K562 (cell line): ENCODE results near the gene SFMBT2.

Source experiments
- CBX3 ChIP-seq, 2 experiments: IDR thresholded peaks; 1 replicate in 1 of 2; 2 replicates in 1 of 2; pipeline ENCODE4 v1.6.1; 2012; ENCODE audit warnings: inconsistent platforms in 2 of 2, low read length in 2 of 2, borderline replicate concordance in 1 of 2, control low read depth in 1 of 2
- FOXA1 ChIP-seq: fragments of 450-650 bp; IDR thresholded peaks from 2 replicates; pipeline ENCODE4 v1.6.1; 2016; ENCODE audit warnings: mild to moderate bottlenecking, borderline replicate concordance
- KLF13 ChIP-seq: fragments of 450-650 bp; IDR thresholded peaks from 2 replicates; pipeline ENCODE4 v1.6.1; 2016; ENCODE audit warnings: missing genetic modification characterization, low read depth, mild to moderate bottlenecking, missing compliant biosample characterization, moderate library complexity, borderline replicate concordance
- PHF21A ChIP-seq: fragments of 450-650 bp; IDR thresholded peaks from 2 replicates; pipeline ENCODE4 v1.6.1; 2017; ENCODE audit warnings: low read depth, borderline replicate concordance
- RUNX1 ChIP-seq: sonication (generic); IDR thresholded peaks from 2 replicates; pipeline ENCODE4 v1.6.1; 2016; ENCODE audit warnings: antibody characterized with exemption, low read depth
- U2AF2 ChIP-seq: fragments of 200-400 bp; formaldehyde crosslinking; optimal IDR thresholded peaks from 2 replicates; pipeline ENCODE3; 2017; ENCODE audit warnings: low read depth, mild to moderate bottlenecking, low read length
- ZBTB17 ChIP-seq: fragments of 450-650 bp; formaldehyde crosslinking; IDR thresholded peaks from 2 replicates; pipeline ENCODE4 v1.4.0; 2020; ENCODE audit warnings: mild to moderate bottlenecking
- ZNF232 ChIP-seq: sonication (generic); formaldehyde crosslinking; IDR thresholded peaks from 2 replicates; pipeline ENCODE4 v1.8.0; 2022; ENCODE audit warnings: mild to moderate bottlenecking, missing genetic modification reagents
- TF ChIP-seq, protein P1 (sequence below): sonication (generic); formaldehyde crosslinking; IDR thresholded peaks from 2 replicates; pipeline ENCODE4 v1.8.1; 2023; ENCODE audit warnings: mild to moderate bottlenecking, missing genetic modification reagents
- TF ChIP-seq, protein P2 (sequence below), 3 experiments: IDR thresholded peaks in 2 of 3; conservative IDR thresholded peaks in 1 of 3; 2 replicates each; pipeline ENCODE4 v1.5.1; 2011 to 2012; ENCODE audit warnings: low read length in 3 of 3, mild to moderate bottlenecking in 3 of 3, control low read depth in 2 of 3, improper control_type of control experiment in 1 of 3, inconsistent platforms in 1 of 3, low read depth in 1 of 3, mixed read lengths in 1 of 3, moderate library complexity in 1 of 3; ENCODE audit not compliant: insufficient read depth in 2 of 3
- TF ChIP-seq, protein P3 (sequence below): sonication (generic); formaldehyde crosslinking; IDR thresholded peaks from 2 replicates; pipeline ENCODE4 v1.8.0; 2022; ENCODE audit warnings: missing genetic modification reagents, mild to moderate bottlenecking, borderline replicate concordance
- TF ChIP-seq, protein P4 (sequence below): fragments of 200-800 bp; sonication (Bioruptor generic); IDR thresholded peaks from 2 replicates; pipeline ENCODE4 v1.6.1; 2016; ENCODE audit warnings: missing genetic modification characterization, missing compliant biosample characterization
- TF ChIP-seq, protein P5 (sequence below): sonication (generic); formaldehyde crosslinking; IDR thresholded peaks from 2 replicates; pipeline ENCODE4 v1.8.1; 2023; ENCODE audit warnings: mild to moderate bottlenecking, missing genetic modification reagents
- TF ChIP-seq, protein P6 (sequence below): sonication (generic); formaldehyde crosslinking; IDR thresholded peaks from 2 replicates; pipeline ENCODE4 v1.8.0; 2022; ENCODE audit warnings: mild to moderate bottlenecking, missing genetic modification reagents

DNA sequence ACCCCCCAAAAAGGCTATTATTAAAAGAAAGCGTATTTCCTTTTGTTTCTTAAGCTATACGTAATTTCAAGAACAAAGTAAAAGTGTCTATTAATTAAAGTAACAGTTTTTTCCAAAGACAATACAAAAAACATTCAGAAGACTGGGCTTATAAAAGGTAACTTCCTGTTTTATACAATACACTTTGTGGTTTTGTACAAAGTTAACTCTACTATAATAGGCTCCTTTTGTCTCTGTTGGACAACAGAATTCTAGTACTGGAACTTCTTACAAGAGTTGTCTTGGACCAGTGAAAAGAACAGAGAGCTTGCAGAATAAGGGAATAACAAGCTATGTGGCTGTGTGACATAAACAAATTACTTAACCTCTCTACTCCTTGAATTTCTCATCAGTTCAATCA, 21.5 kb downstream of the SFMBT2 start:
- no peak for TF ChIP-seq PHF21A
- no peak for TF ChIP-seq FOXA1
- no peak for TF ChIP-seq U2AF2
- TF ChIP-seq CBX3 (IDR thresholded peaks at IDR 0.05; ENCODE audit: borderline replicate concordance in 1 of 2, low read length in 2 of 2): no peak
- TF ChIP-seq, protein P1, sequence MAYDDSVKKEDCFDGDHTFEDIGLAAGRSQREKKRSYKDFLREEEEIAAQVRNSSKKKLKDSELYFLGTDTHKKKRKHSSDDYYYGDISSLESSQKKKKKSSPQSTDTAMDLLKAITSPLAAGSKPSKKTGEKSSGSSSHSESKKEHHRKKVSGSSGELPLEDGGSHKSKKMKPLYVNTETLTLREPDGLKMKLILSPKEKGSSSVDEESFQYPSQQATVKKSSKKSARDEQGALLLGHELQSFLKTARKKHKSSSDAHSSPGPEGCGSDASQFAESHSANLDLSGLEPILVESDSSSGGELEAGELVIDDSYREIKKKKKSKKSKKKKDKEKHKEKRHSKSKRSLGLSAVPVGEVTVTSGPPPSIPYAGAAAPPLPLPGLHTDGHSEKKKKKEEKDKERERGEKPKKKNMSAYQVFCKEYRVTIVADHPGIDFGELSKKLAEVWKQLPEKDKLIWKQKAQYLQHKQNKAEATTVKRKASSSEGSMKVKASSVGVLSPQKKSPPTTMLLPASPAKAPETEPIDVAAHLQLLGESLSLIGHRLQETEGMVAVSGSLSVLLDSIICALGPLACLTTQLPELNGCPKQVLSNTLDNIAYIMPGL (CRISPR knock-in tag): no peak
- no peak for TF ChIP-seq ZNF232
- no peak for TF ChIP-seq RUNX1
- TF ChIP-seq, protein P2, sequence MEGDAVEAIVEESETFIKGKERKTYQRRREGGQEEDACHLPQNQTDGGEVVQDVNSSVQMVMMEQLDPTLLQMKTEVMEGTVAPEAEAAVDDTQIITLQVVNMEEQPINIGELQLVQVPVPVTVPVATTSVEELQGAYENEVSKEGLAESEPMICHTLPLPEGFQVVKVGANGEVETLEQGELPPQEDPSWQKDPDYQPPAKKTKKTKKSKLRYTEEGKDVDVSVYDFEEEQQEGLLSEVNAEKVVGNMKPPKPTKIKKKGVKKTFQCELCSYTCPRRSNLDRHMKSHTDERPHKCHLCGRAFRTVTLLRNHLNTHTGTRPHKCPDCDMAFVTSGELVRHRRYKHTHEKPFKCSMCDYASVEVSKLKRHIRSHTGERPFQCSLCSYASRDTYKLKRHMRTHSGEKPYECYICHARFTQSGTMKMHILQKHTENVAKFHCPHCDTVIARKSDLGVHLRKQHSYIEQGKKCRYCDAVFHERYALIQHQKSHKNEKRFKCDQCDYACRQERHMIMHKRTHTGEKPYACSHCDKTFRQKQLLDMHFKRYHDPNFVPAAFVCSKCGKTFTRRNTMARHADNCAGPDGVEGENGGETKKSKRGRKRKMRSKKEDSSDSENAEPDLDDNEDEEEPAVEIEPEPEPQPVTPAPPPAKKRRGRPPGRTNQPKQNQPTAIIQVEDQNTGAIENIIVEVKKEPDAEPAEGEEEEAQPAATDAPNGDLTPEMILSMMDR (IDR thresholded peaks at IDR 0.05 in 2 of 3, conservative IDR thresholded peaks at IDR 0.05 in 1 of 3; ENCODE audit: insufficient read depth in 2 of 3, low read depth in 1 of 3, low read length in 3 of 3): no peak
- TF ChIP-seq, protein P3, sequence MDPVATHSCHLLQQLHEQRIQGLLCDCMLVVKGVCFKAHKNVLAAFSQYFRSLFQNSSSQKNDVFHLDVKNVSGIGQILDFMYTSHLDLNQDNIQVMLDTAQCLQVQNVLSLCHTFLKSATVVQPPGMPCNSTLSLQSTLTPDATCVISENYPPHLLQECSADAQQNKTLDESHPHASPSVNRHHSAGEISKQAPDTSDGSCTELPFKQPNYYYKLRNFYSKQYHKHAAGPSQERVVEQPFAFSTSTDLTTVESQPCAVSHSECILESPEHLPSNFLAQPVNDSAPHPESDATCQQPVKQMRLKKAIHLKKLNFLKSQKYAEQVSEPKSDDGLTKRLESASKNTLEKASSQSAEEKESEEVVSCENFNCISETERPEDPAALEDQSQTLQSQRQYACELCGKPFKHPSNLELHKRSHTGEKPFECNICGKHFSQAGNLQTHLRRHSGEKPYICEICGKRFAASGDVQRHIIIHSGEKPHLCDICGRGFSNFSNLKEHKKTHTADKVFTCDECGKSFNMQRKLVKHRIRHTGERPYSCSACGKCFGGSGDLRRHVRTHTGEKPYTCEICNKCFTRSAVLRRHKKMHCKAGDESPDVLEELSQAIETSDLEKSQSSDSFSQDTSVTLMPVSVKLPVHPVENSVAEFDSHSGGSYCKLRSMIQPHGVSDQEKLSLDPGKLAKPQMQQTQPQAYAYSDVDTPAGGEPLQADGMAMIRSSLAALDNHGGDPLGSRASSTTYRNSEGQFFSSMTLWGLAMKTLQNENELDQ (CRISPR knock-in tag): no peak
- no peak for TF ChIP-seq ZBTB17 (CRISPR knock-in tag)
- TF ChIP-seq, protein P4, sequence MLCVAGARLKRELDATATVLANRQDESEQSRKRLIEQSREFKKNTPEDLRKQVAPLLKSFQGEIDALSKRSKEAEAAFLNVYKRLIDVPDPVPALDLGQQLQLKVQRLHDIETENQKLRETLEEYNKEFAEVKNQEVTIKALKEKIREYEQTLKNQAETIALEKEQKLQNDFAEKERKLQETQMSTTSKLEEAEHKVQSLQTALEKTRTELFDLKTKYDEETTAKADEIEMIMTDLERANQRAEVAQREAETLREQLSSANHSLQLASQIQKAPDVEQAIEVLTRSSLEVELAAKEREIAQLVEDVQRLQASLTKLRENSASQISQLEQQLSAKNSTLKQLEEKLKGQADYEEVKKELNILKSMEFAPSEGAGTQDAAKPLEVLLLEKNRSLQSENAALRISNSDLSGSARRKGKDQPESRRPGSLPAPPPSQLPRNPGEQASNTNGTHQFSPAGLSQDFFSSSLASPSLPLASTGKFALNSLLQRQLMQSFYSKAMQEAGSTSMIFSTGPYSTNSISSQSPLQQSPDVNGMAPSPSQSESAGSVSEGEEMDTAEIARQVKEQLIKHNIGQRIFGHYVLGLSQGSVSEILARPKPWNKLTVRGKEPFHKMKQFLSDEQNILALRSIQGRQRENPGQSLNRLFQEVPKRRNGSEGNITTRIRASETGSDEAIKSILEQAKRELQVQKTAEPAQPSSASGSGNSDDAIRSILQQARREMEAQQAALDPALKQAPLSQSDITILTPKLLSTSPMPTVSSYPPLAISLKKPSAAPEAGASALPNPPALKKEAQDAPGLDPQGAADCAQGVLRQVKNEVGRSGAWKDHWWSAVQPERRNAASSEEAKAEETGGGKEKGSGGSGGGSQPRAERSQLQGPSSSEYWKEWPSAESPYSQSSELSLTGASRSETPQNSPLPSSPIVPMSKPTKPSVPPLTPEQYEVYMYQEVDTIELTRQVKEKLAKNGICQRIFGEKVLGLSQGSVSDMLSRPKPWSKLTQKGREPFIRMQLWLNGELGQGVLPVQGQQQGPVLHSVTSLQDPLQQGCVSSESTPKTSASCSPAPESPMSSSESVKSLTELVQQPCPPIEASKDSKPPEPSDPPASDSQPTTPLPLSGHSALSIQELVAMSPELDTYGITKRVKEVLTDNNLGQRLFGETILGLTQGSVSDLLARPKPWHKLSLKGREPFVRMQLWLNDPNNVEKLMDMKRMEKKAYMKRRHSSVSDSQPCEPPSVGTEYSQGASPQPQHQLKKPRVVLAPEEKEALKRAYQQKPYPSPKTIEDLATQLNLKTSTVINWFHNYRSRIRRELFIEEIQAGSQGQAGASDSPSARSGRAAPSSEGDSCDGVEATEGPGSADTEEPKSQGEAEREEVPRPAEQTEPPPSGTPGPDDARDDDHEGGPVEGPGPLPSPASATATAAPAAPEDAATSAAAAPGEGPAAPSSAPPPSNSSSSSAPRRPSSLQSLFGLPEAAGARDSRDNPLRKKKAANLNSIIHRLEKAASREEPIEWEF: no peak
- TF ChIP-seq, protein P5, sequence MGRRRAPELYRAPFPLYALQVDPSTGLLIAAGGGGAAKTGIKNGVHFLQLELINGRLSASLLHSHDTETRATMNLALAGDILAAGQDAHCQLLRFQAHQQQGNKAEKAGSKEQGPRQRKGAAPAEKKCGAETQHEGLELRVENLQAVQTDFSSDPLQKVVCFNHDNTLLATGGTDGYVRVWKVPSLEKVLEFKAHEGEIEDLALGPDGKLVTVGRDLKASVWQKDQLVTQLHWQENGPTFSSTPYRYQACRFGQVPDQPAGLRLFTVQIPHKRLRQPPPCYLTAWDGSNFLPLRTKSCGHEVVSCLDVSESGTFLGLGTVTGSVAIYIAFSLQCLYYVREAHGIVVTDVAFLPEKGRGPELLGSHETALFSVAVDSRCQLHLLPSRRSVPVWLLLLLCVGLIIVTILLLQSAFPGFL (CRISPR knock-in tag): no peak
- TF ChIP-seq, protein P6, sequence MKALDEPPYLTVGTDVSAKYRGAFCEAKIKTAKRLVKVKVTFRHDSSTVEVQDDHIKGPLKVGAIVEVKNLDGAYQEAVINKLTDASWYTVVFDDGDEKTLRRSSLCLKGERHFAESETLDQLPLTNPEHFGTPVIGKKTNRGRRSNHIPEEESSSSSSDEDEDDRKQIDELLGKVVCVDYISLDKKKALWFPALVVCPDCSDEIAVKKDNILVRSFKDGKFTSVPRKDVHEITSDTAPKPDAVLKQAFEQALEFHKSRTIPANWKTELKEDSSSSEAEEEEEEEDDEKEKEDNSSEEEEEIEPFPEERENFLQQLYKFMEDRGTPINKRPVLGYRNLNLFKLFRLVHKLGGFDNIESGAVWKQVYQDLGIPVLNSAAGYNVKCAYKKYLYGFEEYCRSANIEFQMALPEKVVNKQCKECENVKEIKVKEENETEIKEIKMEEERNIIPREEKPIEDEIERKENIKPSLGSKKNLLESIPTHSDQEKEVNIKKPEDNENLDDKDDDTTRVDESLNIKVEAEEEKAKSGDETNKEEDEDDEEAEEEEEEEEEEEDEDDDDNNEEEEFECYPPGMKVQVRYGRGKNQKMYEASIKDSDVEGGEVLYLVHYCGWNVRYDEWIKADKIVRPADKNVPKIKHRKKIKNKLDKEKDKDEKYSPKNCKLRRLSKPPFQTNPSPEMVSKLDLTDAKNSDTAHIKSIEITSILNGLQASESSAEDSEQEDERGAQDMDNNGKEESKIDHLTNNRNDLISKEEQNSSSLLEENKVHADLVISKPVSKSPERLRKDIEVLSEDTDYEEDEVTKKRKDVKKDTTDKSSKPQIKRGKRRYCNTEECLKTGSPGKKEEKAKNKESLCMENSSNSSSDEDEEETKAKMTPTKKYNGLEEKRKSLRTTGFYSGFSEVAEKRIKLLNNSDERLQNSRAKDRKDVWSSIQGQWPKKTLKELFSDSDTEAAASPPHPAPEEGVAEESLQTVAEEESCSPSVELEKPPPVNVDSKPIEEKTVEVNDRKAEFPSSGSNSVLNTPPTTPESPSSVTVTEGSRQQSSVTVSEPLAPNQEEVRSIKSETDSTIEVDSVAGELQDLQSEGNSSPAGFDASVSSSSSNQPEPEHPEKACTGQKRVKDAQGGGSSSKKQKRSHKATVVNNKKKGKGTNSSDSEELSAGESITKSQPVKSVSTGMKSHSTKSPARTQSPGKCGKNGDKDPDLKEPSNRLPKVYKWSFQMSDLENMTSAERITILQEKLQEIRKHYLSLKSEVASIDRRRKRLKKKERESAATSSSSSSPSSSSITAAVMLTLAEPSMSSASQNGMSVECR (CRISPR knock-in tag): no peak
- no peak for TF ChIP-seq KLF13
